HG02571 (cell line): Measurements from ENCODE around the gene CYP46A1.
A peak's percentile ranks its signal among the peaks of the same experiment; 100 is the strongest.
"Not testable (repeated sequence)": the region's sequence is repeated elsewhere in the genome, so short reads cannot be mapped to it uniquely, and the experiment has no call there.

Experiments
- ATAC-seq: cut with Tn5 transposase; IDR thresholded peaks from one replicate; pipeline ENCODE4 v1.9.1; 2021; ENCODE audit warnings: mild to moderate bottlenecking, moderate library complexity; ENCODE audit not compliant: unreplicated experiment

CYP46A1 gene

GRCh38 chr14:99683619-99684409 lies at the start of gene CYP46A1:
CYP46A1 (plus strand) TSS chr14:99684298; CDS start chr14:99684418, 120 bp downstream.
- peak; percentile 91 for ATAC-seq

GRCh38 chr14:99634443-99634842 lies 49.7 kb upstream of the CYP46A1 start:
- no peak for ATAC-seq

DNA sequence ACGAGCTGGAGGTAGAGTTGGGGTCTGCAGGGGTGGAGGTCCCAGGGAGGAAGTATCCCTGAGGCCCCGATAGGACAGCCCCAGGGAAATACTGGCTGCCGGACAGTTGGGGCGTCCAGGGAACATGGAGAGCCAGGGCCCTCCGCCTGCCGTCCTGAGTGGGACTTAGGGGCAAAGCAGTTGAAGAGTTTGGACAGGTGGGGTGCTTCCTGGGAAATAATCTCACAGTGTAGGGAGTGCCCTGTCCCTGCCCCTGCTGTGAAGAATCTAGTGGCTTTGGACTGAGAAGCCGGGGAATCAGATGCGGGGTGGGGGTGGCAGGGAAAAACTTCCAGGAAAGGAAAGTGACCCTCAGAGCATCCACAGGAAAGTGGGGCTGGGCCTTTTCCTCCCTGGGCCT lies 49.0 kb upstream of the CYP46A1 start:
- ATAC-seq, result no peak

GRCh38 chr14:99636487-99636886 lies 47.6 kb upstream of the CYP46A1 start:
- no peak for ATAC-seq

- ATAC-seq, result no peak
Observed at GRCh38 chr14:99637624-99638023, 46.5 kb upstream of the CYP46A1 start.

- ATAC-seq, result not testable (repeated sequence)
Observed at GRCh38 chr14:99642771-99643170, 41.3 kb upstream of the CYP46A1 start.

DNA sequence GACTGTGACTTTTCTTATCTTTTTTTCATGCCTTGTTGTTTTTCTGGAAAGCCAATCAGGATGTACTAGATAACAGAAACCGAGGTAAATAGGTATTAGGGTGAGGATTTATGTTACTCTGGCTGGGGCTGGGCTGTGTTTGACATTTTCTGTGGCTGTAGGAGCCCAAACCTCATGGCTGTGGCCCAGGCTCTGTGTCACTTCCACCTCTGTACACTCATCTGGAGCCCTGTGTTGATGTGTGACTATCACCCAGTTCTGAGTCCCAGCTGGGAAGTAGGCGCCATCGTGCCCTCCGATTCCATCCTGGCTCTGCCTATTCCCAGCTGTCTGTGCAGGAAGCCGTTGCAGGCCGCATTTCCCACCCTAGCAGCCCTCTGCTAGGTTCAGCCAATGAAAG lies 40.8 kb upstream of the CYP46A1 start:
- no peak for ATAC-seq

GRCh38 chr14:99644035-99644587 lies 40.0 kb upstream of the CYP46A1 start:
- no peak for ATAC-seq

DNA sequence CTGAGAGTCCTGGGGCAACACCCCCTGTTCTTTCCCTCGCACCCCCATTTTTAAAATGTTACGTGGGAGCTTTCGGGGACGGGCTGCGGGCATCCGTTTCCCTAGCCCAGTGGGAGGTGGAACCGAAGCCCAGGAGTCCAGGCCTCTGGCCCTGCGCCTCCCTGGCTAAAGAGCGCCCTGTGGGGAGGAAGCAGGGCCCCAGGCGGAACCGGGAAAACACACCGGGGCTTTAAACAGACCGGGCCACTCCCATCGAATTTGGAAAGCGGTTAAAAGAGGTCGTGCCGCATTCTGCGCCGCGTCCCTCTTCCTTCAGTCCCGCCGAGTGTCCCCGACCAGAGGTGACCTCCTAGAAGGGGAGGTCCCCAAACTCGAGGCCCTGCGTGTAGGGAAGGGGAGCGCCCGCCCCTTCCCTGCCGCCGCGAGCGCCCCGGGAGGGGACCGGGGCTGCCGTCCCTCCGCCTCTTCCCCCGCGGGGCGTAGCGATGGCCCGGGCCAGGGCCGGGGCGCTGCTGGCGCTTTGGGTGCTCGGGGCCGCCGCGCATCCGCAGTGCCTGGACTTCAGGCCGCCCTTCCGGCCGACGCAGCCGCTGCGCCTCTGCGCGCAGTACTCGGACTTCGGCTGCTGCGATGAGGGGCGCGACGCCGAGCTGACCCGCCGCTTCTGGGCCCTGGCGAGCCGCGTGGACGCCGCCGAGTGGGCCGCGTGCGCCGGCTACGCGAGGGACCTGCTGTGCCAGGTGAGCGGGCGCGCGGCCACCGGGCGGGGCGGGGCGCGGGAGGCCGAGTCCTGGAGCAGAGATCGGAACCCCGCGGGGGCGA lies 39.2 kb upstream of the CYP46A1 start, which contains the start of gene HHIPL1:
TSS of gene HHIPL1 (plus strand) at position 407 of the 822 bp plus-strand sequence. CDS start at position 486, 79 bp downstream.
- no peak for ATAC-seq

DNA sequence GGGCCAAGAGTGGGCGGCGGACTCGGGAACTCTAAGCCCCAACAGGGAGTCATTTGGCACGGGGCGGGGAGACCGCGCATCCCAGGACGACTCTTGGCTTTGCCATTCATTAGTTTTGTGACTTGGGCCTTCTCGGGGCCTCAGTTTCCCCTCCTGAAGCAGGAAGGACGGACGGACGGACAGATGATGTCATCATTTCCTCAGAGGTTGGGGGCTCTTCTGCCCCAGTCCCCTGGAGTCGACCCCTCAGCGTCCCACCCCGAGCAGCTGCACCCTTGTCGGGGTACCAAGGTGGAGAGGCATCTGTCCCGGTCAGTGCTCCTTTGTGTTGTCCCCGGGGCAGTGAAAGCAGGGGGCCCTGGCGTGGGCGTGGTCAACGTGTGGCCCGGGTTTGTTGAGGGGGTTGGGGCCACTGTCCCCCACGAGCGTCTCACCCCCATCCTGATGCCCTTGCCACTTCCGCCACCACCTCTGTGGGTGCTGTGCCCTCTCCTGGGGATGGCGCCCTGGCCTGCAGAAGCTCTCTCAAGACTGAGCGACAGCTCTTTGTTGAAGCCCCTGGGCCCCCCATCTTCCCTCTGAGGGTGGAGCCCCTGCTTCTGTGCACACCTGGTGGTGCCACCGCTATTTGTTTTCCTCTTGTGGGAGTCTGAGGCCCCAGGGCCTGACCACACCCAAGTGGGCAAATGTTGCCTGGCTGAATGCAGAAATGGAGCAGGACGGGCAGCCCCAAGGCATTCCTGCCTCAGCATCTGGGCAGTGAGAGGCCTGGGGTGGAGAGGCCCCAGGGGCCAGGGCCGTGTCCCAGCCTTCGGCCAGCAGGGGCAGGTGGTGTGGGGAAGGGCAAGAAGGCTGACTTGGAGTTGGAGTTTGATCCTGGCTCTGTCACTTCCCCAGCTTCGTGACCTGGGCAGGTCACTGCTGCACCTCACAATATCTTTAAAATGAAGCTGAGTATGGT lies 38.3 kb upstream of the CYP46A1 start:
- ATAC-seq, result no peak

- ATAC-seq, result no peak
Observed at GRCh38 chr14:99647411-99647810, 36.7 kb upstream of the CYP46A1 start.

GRCh38 chr14:99648027-99648784 lies 35.9 kb upstream of the CYP46A1 start:
- ATAC-seq, result no peak

GRCh38 chr14:99649219-99649618 lies 34.9 kb upstream of the CYP46A1 start:
- no peak for ATAC-seq

- ATAC-seq, result no peak
Observed at GRCh38 chr14:99649643-99650042, 34.5 kb upstream of the CYP46A1 start.

GRCh38 chr14:99650189-99650588 lies 33.9 kb upstream of the CYP46A1 start:
- no peak for ATAC-seq

- ATAC-seq, result no peak
Observed at GRCh38 chr14:99651953-99652746, 31.9 kb upstream of the CYP46A1 start.

GRCh38 chr14:99654235-99654985 lies 29.7 kb upstream of the CYP46A1 start:
- ATAC-seq, result no peak

GRCh38 chr14:99655521-99655920 lies 28.6 kb upstream of the CYP46A1 start:
- no peak for ATAC-seq
